ENCODE results near the gene LILRB5. TPM values are rescaled to one million over a fixed set of nuclear protein-coding genes. Genes with fewer than 3 reads are reported as not detected.
"Not testable (repeated sequence)": the region's sequence is repeated elsewhere in the genome, so short reads cannot be mapped to it uniquely, and the experiment has no call there.

The LILRB5 gene
- total RNA-seq, 2 experiments from 2014 or later = not detected

GRCh38 chr19:54252845-54253244 is 4.2 kb downstream of the LILRB5 start:
- POLR2A ChIA-PET = no interaction called here
- intact Hi-C loops (cut with micrococcal nuclease) = no loop called here
- H3K27me3 Mint-ChIP-seq = peaks cover 16% of the 10 kb centered on the region
- CTCF ChIA-PET = interaction anchor here (1.0 kb wide), 1 partner anchor 13 kb away, joined by 3 read pairs; no protein-coding TSS in a partner anchor
- no peak overlapping the region for H3K27ac Mint-ChIP-seq
- no peak for DNase-seq
- H3K9me3 Mint-ChIP-seq = no peaks in the 10 kb centered on the region
- peaks cover 12% of the 10 kb centered on the region for H3K4me1 Mint-ChIP-seq (ENCODE audit: low read depth)
- no peak overlapping the region for H3K4me3 Mint-ChIP-seq
- no peaks in the 10 kb centered on the region for H3K36me3 Mint-ChIP-seq

- DNase-seq = no peak
- Mint-ChIP-seq H3K27ac (no peak overlapping the region), H3K4me1 (ENCODE audit: low read depth) (peaks cover 16% of the 10 kb centered on the region), H3K4me3 (no peak overlapping the region), H3K36me3 (no peaks in the 10 kb centered on the region), H3K27me3 (peaks cover 11% of the 10 kb centered on the region), H3K9me3 (no peaks in the 10 kb centered on the region)
- ChIA-PET POLR2A (no interaction called here), CTCF (interaction anchor here (1.0 kb wide), 1 partner anchor 14 kb away, joined by 3 read pairs; no protein-coding TSS in a partner anchor)
- intact Hi-C loops (cut with micrococcal nuclease) = no loop called here
Observed at GRCh38 chr19:54252243-54252642, 4.8 kb downstream of the LILRB5 start.

- peak; percentile 78 for DNase-seq
- Mint-ChIP-seq H3K27ac (no peak overlapping the region), H3K4me1 (ENCODE audit: low read depth) (peaks cover 20% of the 10 kb centered on the region), H3K36me3 (no peaks in the 10 kb centered on the region), H3K9me3 (no peaks in the 10 kb centered on the region), H3K4me3 (no peak overlapping the region), H3K27me3 (peaks cover 10% of the 10 kb centered on the region)
- intact Hi-C loops (cut with micrococcal nuclease) = loop anchor here (5.0 to 10.0 kb wide), 2 partner anchors 41 to 137 kb away; no protein-coding TSS in a partner anchor
- ChIA-PET CTCF (interaction anchor here (1.0 kb wide), 1 partner anchor 18 kb away, joined by 5 read pairs; no protein-coding TSS in a partner anchor), POLR2A (interaction anchor here (0.8 kb wide), 1 partner anchor 47 kb away, joined by 3 read pairs; the partner anchor contains the start of gene RPS9)
Observed at GRCh38 chr19:54248016-54248601, 9.0 kb downstream of the LILRB5 start.

GRCh38 chr19:54247106-54247930 is 9.8 kb downstream of the LILRB5 start:
- CTCF ChIA-PET = interaction anchor here (0.6 to 1.0 kb wide), 2 partner anchors 19 to 198 kb away, joined by 3 to 5 read pairs; no protein-coding TSS in a partner anchor
- Mint-ChIP-seq H3K36me3 (no peaks in the 10 kb centered on the region), H3K27ac (no peak overlapping the region), H3K27me3 (peaks cover 5% of the 10 kb centered on the region), H3K4me1 (ENCODE audit: low read depth) (peaks cover 20% of the 10 kb centered on the region), H3K9me3 (no peaks in the 10 kb centered on the region), H3K4me3 (no peak overlapping the region)
- no peak for DNase-seq
- POLR2A ChIA-PET = no interaction called here
- intact Hi-C loops (cut with micrococcal nuclease) = loop anchor here (5.0 to 10.0 kb wide), 2 partner anchors 40 to 137 kb away; no protein-coding TSS in a partner anchor

- H3K27ac Mint-ChIP-seq = no peak overlapping the region
Observed at GRCh38 chr19:54245936-54246335, 11.1 kb downstream of the LILRB5 start.

GRCh38 chr19:54243809-54244208 is 13.3 kb downstream of the LILRB5 start:
- CTCF ChIA-PET, H3K9me3 Mint-ChIP-seq, POLR2A ChIA-PET, H3K27ac Mint-ChIP-seq, H3K27me3 Mint-ChIP-seq, H3K4me3 Mint-ChIP-seq, DNase-seq, H3K36me3 Mint-ChIP-seq: not testable (repeated sequence)
- H3K4me1 Mint-ChIP-seq (ENCODE audit: low read depth) = peaks cover 15% of the 10 kb centered on the region
- intact Hi-C loops (cut with micrococcal nuclease) = loop anchor here (10.0 kb wide), 1 partner anchor 141 kb away; no protein-coding TSS in a partner anchor

More at GRCh38 chr19:54245936-54246335, 11.1 kb downstream of the LILRB5 start:
- no peak for DNase-seq
- intact Hi-C loops (cut with micrococcal nuclease) = loop anchor here (5.0 to 10.0 kb wide), 2 partner anchors 39 to 139 kb away; no protein-coding TSS in a partner anchor
- Mint-ChIP-seq H3K27me3 (peaks cover 5% of the 10 kb centered on the region), H3K9me3 (no peaks in the 10 kb centered on the region), H3K4me1 (ENCODE audit: low read depth) (peaks cover 20% of the 10 kb centered on the region), H3K4me3 (no peak overlapping the region), H3K36me3 (no peaks in the 10 kb centered on the region)
- CTCF ChIA-PET = no interaction called here
- POLR2A ChIA-PET = no interaction called here

GRCh38 chr19:54242646-54243045 is 14.4 kb downstream of the LILRB5 start, which contains the start of gene LILRA6:
TSS of gene LILRA6 (minus strand) at chr19:54242790.
- H3K9me3 Mint-ChIP-seq; H3K27me3 Mint-ChIP-seq; CTCF ChIA-PET; H3K36me3 Mint-ChIP-seq; DNase-seq; H3K4me1 Mint-ChIP-seq (ENCODE audit: low read depth); POLR2A ChIA-PET; H3K27ac Mint-ChIP-seq; H3K4me3 Mint-ChIP-seq: not testable (repeated sequence)
- intact Hi-C loops (cut with micrococcal nuclease) = loop anchor here (10.0 kb wide), 1 partner anchor 142 kb away; no protein-coding TSS in a partner anchor

- H3K4me1 Mint-ChIP-seq (ENCODE audit: low read depth); DNase-seq; H3K9me3 Mint-ChIP-seq; CTCF ChIA-PET; H3K36me3 Mint-ChIP-seq; POLR2A ChIA-PET; H3K27ac Mint-ChIP-seq; H3K4me3 Mint-ChIP-seq; H3K27me3 Mint-ChIP-seq: not testable (repeated sequence)
- intact Hi-C loops (cut with micrococcal nuclease) = loop anchor here (10.0 kb wide), 1 partner anchor 143 kb away; no protein-coding TSS in a partner anchor
Observed at GRCh38 chr19:54242234-54242633, 14.8 kb downstream of the LILRB5 start.

GRCh38 chr19:54240372-54241336 is 16.4 kb downstream of the LILRB5 start:
- intact Hi-C loops (cut with micrococcal nuclease) = loop anchor here (10.0 kb wide), 1 partner anchor 144 kb away; no protein-coding TSS in a partner anchor

GRCh38 chr19:54239491-54240371 is 17.3 kb downstream of the LILRB5 start:
- CTCF ChIA-PET; H3K4me1 Mint-ChIP-seq (ENCODE audit: low read depth); H3K36me3 Mint-ChIP-seq; DNase-seq; H3K27ac Mint-ChIP-seq; H3K27me3 Mint-ChIP-seq; H3K9me3 Mint-ChIP-seq; POLR2A ChIA-PET; H3K4me3 Mint-ChIP-seq: not testable (repeated sequence)
- intact Hi-C loops (cut with micrococcal nuclease) = loop anchor here (10.0 kb wide), 1 partner anchor 145 kb away; no protein-coding TSS in a partner anchor

More at GRCh38 chr19:54240372-54241336, 16.4 kb downstream of the LILRB5 start:
- H3K36me3 Mint-ChIP-seq; CTCF ChIA-PET; H3K4me3 Mint-ChIP-seq; DNase-seq; POLR2A ChIA-PET; H3K4me1 Mint-ChIP-seq (ENCODE audit: low read depth); H3K9me3 Mint-ChIP-seq; H3K27me3 Mint-ChIP-seq; H3K27ac Mint-ChIP-seq: not testable (repeated sequence)

- intact Hi-C loops (cut with micrococcal nuclease) = no loop called here
- no peak for DNase-seq
- H3K4me1 Mint-ChIP-seq (ENCODE audit: low read depth) = peaks cover 8% of the 10 kb centered on the region
- no peak overlapping the region for H3K27ac Mint-ChIP-seq
- H3K4me3 Mint-ChIP-seq = no peak overlapping the region
- ChIA-PET POLR2A (no interaction called here), CTCF (interaction anchor here (0.9 to 2.2 kb wide), 3 partner anchors 32 to 63 kb away, joined by 3 to 14 read pairs (median 3); no protein-coding TSS in a partner anchor)
- H3K36me3 Mint-ChIP-seq = no peaks in the 10 kb centered on the region
- peaks cover 24% of the 10 kb centered on the region for H3K27me3 Mint-ChIP-seq
- H3K9me3 Mint-ChIP-seq = no peaks in the 10 kb centered on the region
Observed at GRCh38 chr19:54233941-54234340, 23.1 kb downstream of the LILRB5 start.

Measured in activated CD4-positive, alpha-beta memory T cell treated with anti-CD3 and anti-CD28 coated beads for 36 hours (primary cell).